GM19025 (cell line): ENCODE data around the gene CIC.

Source experiments
- ATAC-seq: cut with Tn5 transposase; IDR thresholded peaks from one replicate; pipeline ENCODE4 v1.9.1; 2021; ENCODE audit warnings: mild to moderate bottlenecking, low read depth, moderate library complexity; ENCODE audit not compliant: unreplicated experiment

CIC gene

GRCh38 chr19:42285988-42286348, 16.9 kb downstream of the CIC start:
- no peak for ATAC-seq

- ATAC-seq = no peak
Measured at GRCh38 chr19:42286349-42287016, 17.4 kb downstream of the CIC start.

GRCh38 chr19:42287017-42287826, 18.2 kb downstream of the CIC start:
- ATAC-seq = no peak

- ATAC-seq = no peak
Measured at GRCh38 chr19:42287827-42288107, 18.7 kb downstream of the CIC start.

- no peak for ATAC-seq
Measured at GRCh38 chr19:42288387-42288786, 19.3 kb downstream of the CIC start.

GRCh38 chr19:42288881-42289555, 20.0 kb downstream of the CIC start:
- no peak for ATAC-seq

- ATAC-seq = no peak
Measured at GRCh38 chr19:42289556-42290041, 20.5 kb downstream of the CIC start.

- no peak for ATAC-seq
Measured at GRCh38 chr19:42290136-42290522, 21.1 kb downstream of the CIC start.

GRCh38 chr19:42290523-42291434, 21.7 kb downstream of the CIC start:
- no peak for ATAC-seq

GRCh38 chr19:42291435-42291810, 22.4 kb downstream of the CIC start:
- no peak for ATAC-seq

GRCh38 chr19:42292042-42292960, 23.2 kb downstream of the CIC start:
- no peak for ATAC-seq

GRCh38 chr19:42292963-42293362, 23.9 kb downstream of the CIC start:
- no peak for ATAC-seq

- ATAC-seq = no peak
Measured at GRCh38 chr19:42293540-42293939, 24.5 kb downstream of the CIC start.

GRCh38 chr19:42293948-42294347, 24.9 kb downstream of the CIC start:
- ATAC-seq = no peak

GRCh38 chr19:42294471-42295137, 25.6 kb downstream of the CIC start:
- ATAC-seq = no peak

GRCh38 chr19:42295342-42295741, 26.3 kb downstream of the CIC start:
- no peak for ATAC-seq

- ATAC-seq = peak; percentile 51
Measured at GRCh38 chr19:42295831-42296525, 26.9 kb downstream of the CIC start.

- ATAC-seq = no peak
Measured at GRCh38 chr19:42297039-42297438, 28.0 kb downstream of the CIC start.
